ENCODE data around the gene PIEZO2.
"Not testable (repeated sequence)": the region's sequence is repeated elsewhere in the genome, so short reads cannot be mapped to it uniquely, and the experiment has no call there.

PIEZO2 gene

DNA sequence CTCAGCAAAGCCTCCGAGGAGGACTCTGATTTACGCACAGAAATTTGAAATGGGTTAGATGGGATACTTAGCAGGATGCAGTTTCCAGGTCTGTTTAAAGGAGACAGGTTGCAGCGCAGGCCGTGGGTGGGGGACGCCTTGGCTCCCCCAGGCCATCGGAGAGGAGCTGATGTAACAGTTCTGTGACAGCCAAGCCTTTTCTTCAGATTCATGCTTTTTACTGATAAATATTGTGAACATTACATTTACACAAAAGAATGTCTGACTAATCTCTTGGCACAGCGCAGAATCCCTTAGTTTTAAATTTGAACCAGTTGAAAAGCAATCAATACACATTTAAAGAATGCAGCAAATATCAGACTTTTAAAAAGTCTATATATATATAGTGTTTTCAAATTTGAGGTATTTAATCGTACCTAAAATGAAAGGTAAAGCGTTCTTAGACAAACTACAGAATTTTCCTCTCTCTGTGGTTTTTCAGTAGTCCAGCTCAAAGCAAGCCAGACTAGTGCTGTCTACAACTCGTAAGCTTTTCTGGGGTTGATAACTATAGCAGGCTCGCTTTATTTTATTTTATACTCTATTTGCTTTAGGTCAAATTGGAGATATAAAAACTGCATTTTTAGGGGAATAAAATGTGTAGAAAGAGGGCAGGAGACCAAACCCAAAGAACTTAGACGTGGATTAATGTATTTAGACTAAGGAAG lies 221.9 kb downstream of the PIEZO2 start:
- no peak for DNase-seq (ENCODE audit: low read depth)

DNA sequence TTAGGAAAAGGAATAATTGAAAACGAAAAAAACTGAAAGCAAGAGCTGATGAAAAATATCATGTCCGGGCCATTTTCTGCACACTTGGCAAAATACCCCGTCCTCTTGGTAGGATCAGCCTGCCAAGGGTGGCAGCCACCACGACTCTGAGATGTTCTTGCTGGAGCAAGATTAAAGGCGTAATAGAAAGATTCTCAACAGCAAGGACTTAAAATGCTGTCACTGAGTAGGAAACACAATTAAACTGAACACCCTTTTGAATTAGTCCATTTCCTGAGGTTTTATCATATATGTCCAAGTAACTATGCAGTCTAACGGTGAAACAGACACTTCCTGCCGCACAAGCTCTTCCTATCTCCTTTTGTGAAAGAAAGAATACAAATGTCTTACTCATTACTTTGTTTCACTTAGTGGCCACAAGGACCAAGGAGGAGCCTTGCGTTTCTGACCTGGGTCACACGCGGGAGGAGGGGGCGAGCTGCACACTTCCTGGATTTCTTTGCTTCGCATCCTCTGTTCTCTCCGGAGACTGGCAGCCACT lies 222.7 kb downstream of the PIEZO2 start:
- DNase-seq (ENCODE audit: low read depth) = no peak

DNA sequence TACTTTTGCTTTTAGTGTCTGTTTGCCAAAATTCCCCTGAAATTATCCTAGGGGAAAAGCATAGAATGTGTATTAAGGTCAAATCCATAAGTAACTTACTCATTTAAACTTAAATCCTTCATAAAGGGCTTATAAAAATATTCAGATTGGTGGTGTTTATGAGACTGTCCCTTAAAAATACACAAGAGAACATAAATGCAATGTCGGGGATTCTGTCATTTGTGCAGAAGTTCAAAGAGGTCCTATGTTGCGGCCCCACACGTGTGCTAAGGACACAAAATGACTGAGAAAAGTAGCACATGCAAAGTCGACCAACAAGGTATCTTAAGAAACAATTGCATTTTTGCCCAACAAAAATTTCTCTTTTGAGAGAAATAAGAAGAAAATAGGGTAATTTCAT lies 225.1 kb downstream of the PIEZO2 start:
- no peak for DNase-seq (ENCODE audit: low read depth)

DNA sequence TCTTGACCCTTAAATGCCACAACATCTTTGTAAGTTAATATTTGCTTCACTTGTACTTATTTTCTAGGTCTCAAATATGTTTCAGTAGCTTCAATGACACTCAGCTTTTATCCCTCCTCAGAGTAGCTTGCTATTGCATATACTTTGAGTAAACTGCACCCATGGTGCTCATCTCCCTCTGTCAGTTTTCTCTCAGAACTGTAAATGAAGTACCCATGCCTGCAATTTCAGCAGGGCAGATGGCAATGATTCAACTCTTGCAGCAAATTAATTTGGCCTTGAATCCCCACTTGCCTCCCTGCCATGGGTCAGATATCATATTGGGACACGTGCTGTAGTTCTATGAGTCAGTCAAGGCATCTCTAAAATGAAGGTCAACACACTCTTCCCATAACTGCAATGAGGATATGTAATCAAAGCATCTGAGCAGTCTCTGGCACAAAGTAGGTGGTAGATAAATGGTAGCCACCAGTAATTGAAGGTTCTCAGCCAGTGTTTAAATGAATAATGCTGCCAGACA lies 225.8 kb downstream of the PIEZO2 start:
- no peak for DNase-seq (ENCODE audit: low read depth)

DNA sequence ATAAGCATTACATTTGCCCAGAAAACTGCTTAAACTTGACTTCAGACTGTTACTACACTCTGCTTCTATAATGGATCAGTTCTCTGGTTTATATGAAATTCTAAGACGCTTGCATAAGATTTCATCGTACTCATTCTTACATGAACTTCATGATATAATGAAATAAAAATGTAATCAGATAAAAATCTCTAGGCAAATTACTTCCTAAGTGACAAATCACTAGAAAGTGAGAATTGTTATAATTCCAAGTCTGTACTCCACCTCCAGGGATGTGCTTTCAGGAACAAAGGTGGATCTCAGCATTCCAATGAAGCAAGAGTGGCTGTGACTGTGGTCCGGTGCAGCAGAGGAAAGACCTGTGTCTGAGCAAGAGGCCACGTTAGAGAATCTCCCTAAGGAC lies 226.2 kb downstream of the PIEZO2 start:
- DNase-seq (ENCODE audit: low read depth) = no peak

DNA sequence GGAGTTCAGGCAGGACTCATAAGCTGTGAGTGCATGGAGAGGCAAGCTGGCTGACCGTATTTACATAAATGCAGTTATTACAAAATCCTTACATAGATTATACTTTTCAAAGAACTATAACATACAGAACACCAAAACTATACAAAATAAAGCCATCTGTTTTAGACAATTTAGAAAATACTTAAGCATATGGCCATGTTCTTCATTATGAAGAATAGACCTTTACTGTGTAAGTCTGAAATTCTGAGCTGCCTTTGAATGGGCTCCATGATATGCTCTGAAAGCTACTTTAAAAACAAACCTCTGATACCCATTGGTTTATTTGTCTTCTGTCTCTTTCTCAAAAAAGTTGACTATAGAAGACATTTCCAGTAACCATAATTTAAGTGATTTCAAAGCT lies 226.7 kb downstream of the PIEZO2 start:
- DNase-seq (ENCODE audit: low read depth) = not testable (repeated sequence)

DNA sequence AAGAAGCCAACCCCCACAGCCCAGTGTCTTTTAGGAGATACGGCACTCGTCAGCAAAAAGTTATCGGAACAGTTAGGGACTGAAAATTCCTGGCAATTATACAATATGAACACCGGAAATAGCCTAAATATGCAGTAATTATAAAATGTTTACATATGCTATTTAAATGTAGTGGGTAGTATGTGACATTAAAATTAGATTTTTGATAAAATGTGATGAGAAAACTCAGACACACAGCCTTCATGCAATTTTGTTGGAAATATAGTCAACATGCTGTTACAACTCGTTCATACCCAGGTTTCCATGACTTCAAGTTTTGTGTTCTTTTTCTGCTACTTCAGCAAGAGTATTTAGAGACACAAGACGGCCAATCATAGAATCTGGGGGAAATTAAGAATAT lies 229.1 kb downstream of the PIEZO2 start:
- DNase-seq (ENCODE audit: low read depth) = not testable (repeated sequence)

DNA sequence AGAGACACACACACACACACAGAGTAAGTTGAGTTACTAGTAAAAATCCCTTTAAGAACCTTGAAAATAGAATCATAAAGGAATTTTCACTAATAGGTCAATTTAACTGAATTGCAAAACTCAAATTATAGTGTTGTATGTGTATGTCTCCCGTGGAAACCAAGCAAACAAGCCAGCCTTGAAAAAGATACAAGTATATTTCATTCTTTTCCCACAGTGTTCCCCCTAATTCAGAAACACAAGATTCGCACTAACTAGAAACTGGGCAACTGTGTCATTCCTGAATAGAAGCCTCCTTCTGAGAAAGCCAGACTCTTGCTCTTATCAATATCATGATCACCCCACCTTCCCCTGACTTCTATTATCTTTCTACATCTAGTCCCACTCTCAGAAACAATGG lies 229.5 kb downstream of the PIEZO2 start:
- DNase-seq (ENCODE audit: low read depth) = no peak

DNA sequence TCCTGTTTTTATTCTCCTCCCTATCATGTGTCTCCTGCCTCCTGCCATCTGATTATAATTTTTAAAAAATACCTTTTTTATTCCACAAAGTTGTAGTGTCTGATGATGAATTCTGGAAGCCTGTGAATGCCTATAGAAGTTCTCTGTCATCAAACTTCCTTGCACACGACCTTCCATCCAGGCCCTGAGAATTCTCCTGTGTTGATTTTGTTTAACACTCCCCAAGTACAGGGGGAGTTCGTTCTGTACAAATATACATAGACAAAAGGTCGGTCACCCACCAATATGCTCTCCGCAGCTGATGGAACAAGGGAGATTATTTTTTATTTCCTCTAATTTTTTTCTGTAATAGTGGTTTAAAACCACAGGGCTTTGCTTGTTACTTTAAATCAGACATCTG lies 232.5 kb downstream of the PIEZO2 start:
- DNase-seq (ENCODE audit: low read depth) = no peak

DNA sequence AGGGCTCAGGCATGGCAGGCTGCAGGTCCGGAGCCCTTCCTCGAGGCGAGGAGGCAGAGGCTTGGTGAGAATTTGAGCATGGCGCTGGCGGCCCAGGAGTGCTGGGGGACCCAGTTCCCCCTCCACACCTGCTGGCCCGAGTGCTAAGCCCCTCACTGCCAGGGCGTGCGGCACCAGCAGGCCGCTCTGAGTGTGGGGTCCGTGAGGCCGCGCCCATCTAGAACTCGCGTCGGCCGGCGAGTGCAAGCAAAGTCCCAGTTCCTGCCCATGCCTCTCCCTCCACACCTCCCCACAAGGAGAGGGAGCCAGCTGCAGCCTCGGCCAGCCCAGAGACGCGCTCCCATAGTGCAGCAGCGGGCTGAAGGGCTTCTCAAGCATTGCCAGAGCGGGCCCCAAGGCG lies 233.0 kb downstream of the PIEZO2 start:
- no peak for DNase-seq (ENCODE audit: low read depth)

DNA sequence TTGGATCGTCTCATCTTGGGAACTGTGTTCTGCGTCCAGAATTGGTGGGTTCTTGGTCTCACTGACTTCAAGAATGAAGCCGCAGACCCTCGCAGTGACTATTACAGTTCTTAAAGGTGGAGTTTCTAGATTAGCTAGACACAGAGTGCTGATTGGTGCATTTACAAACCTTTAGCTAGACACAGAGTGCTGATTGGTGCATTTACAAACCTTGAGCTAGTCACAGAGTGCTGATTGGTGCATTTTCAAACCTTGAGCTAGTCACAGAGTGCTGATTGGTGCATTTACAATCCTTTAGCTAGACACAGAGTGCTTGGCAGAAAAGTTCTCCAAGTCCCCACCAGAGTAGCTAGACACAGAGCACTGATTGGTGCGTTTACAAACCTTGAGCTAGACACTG lies 233.6 kb downstream of the PIEZO2 start:
- DNase-seq (ENCODE audit: low read depth) = not testable (repeated sequence)

DNA sequence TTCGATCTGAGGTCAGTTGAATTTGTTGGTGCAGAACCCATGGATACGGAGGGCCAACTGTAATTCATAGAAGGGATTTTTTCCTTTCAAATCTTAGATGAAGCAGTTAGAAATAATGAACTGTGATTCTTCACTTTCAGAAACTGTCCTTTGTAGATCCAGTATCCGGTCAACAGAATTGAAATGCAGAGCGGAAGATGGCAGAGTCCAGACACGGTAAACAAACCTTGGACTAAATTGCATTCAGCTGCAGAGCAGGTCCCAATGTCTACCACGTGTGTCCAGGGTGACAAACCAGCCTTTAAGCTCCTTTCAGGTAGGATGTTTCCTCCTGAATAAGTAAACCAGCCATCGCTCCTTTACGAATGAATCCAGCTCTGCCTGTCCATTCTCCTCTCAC lies 234.8 kb downstream of the PIEZO2 start:
- not testable (repeated sequence) for DNase-seq (ENCODE audit: low read depth)

DNA sequence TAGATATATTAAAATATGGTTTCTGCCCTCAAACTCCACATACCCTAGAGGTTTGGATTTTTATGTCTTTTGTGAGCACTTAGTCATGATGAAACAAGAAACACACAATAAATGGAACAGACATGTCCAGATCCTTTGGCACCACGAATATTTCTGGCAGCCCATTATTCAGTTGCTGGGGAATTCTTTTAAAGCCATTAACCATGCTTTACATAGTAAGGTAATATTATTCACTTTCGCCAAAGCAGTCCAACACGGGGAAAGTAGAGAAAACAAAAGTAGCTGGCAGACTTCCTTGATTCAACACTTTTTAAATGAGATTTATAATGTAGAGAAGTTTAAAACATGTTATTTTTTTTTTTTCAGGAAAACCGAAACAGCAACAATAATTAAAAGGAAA lies 235.4 kb downstream of the PIEZO2 start:
- no peak for DNase-seq (ENCODE audit: low read depth)

DNA sequence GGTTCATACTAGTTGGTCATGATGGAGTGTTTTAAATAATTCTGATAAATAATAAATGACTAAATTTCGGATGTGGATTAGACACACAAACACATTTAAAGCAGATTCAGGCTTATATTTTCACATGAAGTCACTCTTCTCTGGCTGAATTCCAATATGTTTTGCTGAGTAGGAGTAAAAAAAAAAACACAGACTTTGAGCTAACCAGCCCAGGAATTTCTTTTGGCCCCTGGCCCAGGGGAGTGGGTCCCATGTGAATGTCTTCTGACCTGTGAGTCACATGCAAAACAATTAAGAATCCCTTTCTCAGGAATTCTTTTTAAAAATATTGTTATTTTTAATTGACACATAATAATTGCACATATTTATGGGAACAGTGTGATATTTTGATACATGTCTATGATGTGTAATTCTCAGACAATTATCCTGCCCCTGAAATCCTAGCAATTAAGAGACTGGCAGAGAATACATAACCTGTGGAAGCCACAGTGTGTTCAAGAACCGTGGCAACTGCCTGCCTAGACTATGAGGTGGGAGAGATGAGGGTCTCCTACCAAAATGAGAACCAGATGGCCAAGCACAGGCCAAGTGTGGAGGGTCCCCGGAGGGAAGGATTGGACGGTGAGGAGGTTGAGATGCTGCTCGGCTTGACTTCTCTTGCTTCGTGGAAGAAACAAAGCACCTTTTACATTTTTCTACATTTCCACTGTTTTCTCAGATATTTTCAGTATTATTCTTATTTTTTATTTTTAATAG lies 236.4 kb downstream of the PIEZO2 start:
- DNase-seq (ENCODE audit: low read depth) = no peak

DNA sequence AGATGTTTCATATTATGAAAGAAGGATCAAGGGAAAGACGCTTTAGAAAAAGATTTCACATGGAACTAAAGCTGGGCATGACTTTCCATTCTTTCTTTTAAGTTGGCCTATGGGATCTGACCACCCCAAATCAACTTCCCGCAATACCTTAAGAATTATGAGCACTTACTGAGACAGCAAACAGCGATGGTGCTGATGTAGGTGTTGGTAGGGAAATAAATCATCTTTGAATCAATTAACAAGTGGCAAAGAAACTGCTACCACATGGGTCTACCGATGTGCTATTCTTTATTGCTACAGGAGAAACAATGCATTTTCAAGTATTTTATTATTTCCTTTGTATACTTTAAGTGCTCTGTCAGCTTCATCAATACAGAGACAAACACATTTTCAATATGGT lies 239.6 kb downstream of the PIEZO2 start:
- DNase-seq (ENCODE audit: low read depth) = no peak

DNA sequence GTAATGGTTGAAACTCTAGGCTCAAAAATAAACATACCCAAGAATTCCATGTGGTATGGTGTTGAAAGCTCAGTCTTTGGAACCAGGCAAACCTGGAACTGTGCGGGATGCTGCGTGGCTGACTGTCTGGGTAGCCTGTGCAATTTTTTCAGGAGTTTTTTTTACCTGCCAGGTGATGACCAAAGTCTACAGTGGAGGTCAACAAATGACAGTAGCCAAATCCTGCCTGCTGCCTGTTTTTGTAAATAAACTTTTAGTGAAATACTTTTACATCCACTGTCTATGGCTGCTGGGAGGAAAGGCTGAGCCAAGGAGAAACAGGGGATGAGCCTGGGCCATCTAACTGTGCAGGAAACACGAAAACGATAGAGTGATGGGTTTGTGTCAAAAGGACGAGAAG lies 240.6 kb downstream of the PIEZO2 start:
- no peak for DNase-seq (ENCODE audit: low read depth)

DNA sequence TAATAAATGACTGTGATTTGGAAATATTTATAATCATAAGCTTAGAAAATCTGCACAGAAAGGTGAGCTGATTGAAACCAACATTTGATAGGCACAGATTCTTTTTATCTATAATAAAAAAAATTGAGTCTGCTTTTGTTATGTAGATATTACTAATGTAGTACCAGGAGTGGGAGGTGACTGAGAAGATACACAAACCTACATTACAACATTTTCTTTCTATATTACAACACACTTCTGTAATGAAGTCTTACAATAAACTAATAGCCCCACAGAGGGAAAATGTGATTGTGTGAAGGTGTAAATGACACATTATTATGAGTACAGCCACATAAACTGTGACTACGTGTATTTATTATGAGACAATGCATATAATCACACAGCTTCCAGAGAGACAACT lies 241.6 kb downstream of the PIEZO2 start:
- DNase-seq (ENCODE audit: low read depth) = no peak

DNA sequence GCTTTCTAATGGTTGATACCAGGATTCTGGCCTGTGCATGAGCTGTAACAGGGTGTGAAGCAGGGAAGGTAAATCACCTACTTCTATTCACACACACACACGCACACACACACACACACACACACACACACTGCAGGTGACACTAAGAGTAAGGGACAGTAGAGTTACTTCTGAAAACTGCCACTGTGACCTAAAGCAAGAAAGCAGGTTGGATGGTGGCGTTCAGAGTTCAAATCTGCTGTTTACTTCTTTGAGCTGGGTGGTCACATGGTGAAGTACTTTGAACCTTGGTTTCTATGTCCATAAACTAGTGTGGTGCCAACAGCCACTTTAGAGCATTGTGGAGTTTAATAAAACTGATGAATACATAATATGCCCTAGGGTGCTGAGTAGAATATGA lies 248.0 kb downstream of the PIEZO2 start:
- DNase-seq (ENCODE audit: low read depth) = no peak

DNA sequence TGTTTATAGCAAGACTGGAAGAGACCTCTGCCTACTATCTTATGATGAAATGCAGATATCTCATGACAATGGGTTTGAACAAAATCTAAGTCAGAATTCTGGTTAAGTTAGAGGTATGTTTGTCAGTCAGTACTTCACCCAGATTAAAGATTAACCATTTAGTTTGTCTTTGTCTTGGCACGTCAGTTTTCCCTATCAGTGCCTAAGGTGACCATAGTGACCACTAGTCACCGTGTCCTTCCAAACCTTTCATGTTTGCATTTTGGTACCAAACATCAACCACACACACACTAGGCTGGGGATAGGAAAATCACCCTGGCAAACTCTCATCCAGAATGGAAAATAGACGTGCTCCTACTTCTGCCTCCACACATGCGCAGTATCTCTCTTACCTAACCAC lies 248.9 kb downstream of the PIEZO2 start:
- DNase-seq (ENCODE audit: low read depth) = no peak

DNA sequence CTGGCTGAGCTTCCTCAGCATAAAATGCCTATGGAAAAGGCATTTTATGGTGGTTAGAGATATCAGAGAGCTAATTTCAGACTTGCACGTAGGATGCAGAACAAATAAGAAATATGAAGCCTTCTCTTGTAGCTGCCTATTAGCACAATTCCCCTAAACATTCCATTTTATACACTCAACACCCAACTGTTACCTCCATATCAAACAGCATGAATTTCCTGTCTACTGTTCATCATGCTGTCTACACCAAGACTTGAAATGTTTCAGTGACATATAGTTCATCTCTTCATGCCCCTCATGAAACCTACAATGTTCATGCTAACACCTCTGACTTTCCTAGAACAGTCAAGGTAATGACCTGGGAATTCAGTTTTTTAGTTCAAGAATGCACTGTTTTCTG lies 249.9 kb downstream of the PIEZO2 start:
- DNase-seq (ENCODE audit: low read depth) = no peak

DNA sequence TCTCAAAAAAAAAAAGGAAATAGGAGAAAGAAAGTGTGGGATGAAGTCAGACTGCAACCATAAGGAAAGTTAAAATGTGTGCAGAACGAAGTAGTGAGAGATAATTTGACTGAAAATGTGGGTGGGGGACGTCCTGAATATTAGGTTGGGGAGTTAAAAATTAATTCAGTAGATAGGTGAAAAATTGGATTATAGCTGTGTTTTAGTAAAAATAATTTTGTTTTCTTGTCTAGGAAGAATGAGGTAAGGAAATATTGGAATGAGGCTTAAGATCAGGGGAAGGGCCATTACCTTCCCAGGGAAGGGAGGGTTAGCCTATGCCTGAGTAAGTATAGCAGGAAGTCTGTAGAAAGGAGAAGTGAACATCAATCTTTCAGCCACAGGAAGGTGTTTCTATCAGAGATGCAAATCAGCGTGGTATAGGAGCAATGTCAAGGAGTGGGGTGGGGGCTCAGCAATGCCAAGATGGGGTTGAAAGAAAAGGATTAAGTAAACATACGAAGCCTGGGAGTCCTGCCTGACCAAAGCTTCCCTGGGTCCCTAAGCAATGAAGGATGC lies 250.9 kb downstream of the PIEZO2 start:
- DNase-seq (ENCODE audit: low read depth) = no peak

DNA sequence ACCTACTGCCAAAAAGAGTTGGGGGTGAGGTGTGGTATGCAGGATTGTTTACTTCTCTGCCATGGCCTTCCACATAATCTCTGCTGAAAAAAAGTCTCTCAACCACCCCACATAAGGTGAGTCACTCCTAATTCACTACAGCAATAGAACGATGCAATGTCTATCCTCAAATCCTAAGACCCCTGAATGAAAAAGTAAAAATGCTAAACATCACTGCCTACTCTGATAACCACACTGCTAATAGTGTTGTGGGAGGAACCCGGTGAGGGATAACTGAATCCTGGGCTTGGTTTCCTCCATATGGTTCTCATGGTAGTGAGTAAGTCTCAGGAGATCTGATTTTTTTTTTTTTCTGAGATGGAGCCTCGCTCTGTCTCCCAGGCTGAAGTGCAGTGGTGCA lies 252.5 kb downstream of the PIEZO2 start:
- no peak for DNase-seq (ENCODE audit: low read depth)

DNA sequence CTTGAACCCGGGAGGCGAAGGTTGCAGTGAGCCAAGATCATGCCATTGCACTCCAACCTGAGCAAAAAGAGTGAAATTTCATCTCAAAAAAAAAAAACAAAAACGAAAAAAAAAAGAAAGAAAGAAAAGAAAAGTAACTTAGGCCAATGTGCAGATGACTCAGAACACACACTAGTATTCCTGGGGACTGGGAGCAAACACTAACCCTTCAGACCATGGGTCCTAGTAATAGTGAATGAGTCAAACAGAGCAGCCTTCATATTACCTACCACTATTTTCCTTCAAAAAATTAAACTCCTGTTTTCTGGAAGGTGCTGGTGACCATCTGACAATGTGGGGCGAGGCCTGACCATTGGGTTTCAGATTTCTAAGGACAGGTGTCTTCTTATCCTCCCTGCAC lies 253.4 kb downstream of the PIEZO2 start:
- no peak for DNase-seq (ENCODE audit: low read depth)
